K562 (cell line): ENCODE measurements around the gene SYT10. TPM values are rescaled to one million over a fixed set of nuclear protein-coding genes. Genes with fewer than 3 reads are reported as not detected.
A peak's percentile ranks its signal among the peaks of the same experiment; 100 is the strongest.

Source experiments
- ATAC-seq: fragments of 200-7000 bp; cut with Tn5 transposase; 3 replicates; pipeline ENCODE4 v1.9.1; 2020; ENCODE audit warnings: moderate library complexity
- BruUV-seq: library from RNA; stranded (reverse); fragments of 400-500 nt; replicated peaks from 2 replicates; lab custom pipeline; 2021; lab: Mats Ljungman, UMichigan
- CTCF ChIA-PET: fragments of 300-600 bp; formaldehyde crosslinking; extraction: SDS; loops from one replicate; lab custom pipeline; 2021; ENCODE audit warnings: low intra/inter-chr PET ratio; lab: Yijun Ruan, JAX
- POLR2A ChIA-PET: fragments of 300-600, 350-650 bp; sonication (Branson Sonifier 250); formaldehyde crosslinking; extraction: SDS; loops from one replicate; lab custom pipeline; 2021; ENCODE audit warnings: antibody characterized with exemption, inconsistent platforms; lab: Yijun Ruan, JAX
- DNase-seq, 4 experiments: peaks; one replicate each; pipeline versions ENCODE4 v3.0.0 to v3.0.0-alpha.2; 2011 to 2018; ENCODE audit warnings: low spot score in 3 of 4, mixed read lengths in 3 of 4; ENCODE audit errors: extremely low read depth in 1 of 4
- FAIRE-seq: peaks from 2 replicates; lab custom pipeline; 2011; peaks lifted over from hg19 to GRCh38; lab: Jason Lieb, UNC
- H2AFZ ChIP-seq: 2 replicates; pipeline ENCODE4 v1.6.0; 2011; ENCODE audit warnings: low read depth, low read length, control low read depth, inconsistent platforms
- H3K27ac ChIP-seq: fragments of 200-600 bp; 3 replicates; pipeline ENCODE4 v1.8.0; 2011; ENCODE audit warnings: low read depth, mild to moderate bottlenecking, control low read depth, inconsistent platforms, low read length, moderate library complexity, mixed read lengths; ENCODE audit errors: extremely low read depth
- H3K27me3 ChIP-seq, 2 experiments: fragments of 300-600 bp in 1 of 2; 2 replicates in 1 of 2; 3 replicates in 1 of 2; pipeline versions ENCODE4 v1.6.0 to v1.8.0; 2011; ENCODE audit warnings: inconsistent platforms in 2 of 2, low read length in 2 of 2, mild to moderate bottlenecking in 1 of 2, mixed read lengths in 1 of 2, moderate library complexity in 1 of 2; ENCODE audit not compliant: control insufficient read depth in 2 of 2, insufficient read depth in 2 of 2
- H3K36me3 ChIP-seq: fragments of 300-600 bp; 3 replicates; pipeline ENCODE4 v1.8.0; 2011; ENCODE audit warnings: mild to moderate bottlenecking, low read length, inconsistent platforms; ENCODE audit not compliant: control insufficient read depth, insufficient read depth
- H3K4me1 ChIP-seq, 2 experiments: fragments of 200-600 bp in 1 of 2; replicated peaks in 1 of 2; 2 replicates in 1 of 2; 3 replicates in 1 of 2; pipeline versions ENCODE4 v1.5.1 to v1.8.0; 2011; ENCODE audit warnings: inconsistent platforms in 2 of 2, low read length in 2 of 2, mild to moderate bottlenecking in 1 of 2, mixed read lengths in 1 of 2, moderate library complexity in 1 of 2; ENCODE audit not compliant: control insufficient read depth in 2 of 2, insufficient read depth in 2 of 2
- H3K4me2 ChIP-seq: 2 replicates; pipeline ENCODE4 v1.6.1; 2011; ENCODE audit warnings: low read length, control low read depth, inconsistent platforms, mixed read lengths; ENCODE audit not compliant: insufficient read depth
- H3K4me3 ChIP-seq: fragments of 200-600 bp; sonication (generic), shearing (Covaris generic); 2 replicates; pipeline ENCODE4 v1.5.1; 2016; ENCODE audit warnings: control low read depth, inconsistent platforms
- H3K79me2 ChIP-seq: fragments of 200-600 bp; 3 replicates; pipeline ENCODE4 v1.8.0; 2011; ENCODE audit warnings: low read length, inconsistent platforms; ENCODE audit not compliant: control insufficient read depth, insufficient read depth
- H3K9ac ChIP-seq, 2 experiments: 2 replicates each; pipeline versions ENCODE4 v1.6.0 to v1.6.1; 2011; ENCODE audit warnings: low read depth in 2 of 2, low read length in 2 of 2, control low read depth in 1 of 2, inconsistent platforms in 1 of 2, mild to moderate bottlenecking in 1 of 2, mixed read lengths in 1 of 2; ENCODE audit not compliant: insufficient read depth in 1 of 2
- H3K9me1 ChIP-seq: one replicate; pipeline ENCODE4 v1.6.0; 2011; ENCODE audit warnings: inconsistent platforms, mild to moderate bottlenecking, low read length, moderate library complexity; ENCODE audit not compliant: control insufficient read depth, insufficient read depth
- H3K9me3 ChIP-seq: replicated peaks from 2 replicates; pipeline ENCODE4 v1.5.1; 2011; ENCODE audit warnings: low read depth, low read length, inconsistent platforms; ENCODE audit not compliant: control insufficient read depth, insufficient read depth
- H4K20me1 ChIP-seq: replicated peaks from 2 replicates; pipeline ENCODE4 v1.6.1; 2011; ENCODE audit warnings: low read length, inconsistent platforms, mixed read lengths; ENCODE audit not compliant: control insufficient read depth, insufficient read depth
- ATF1 ChIP-seq, 2 experiments: fragments of 450-650 bp in 1 of 2; IDR thresholded peaks; 2 replicates each; pipeline ENCODE4 v1.6.1; 2016; ENCODE audit warnings: missing compliant biosample characterization in 1 of 2, missing genetic modification characterization in 1 of 2
- ATF7 ChIP-seq: fragments of 450-650 bp; IDR thresholded peaks from 2 replicates; pipeline ENCODE4 v1.7.1; 2014; ENCODE audit warnings: mild to moderate bottlenecking, moderate library complexity
- CREB1 ChIP-seq, 2 experiments: sonication (generic) in 1 of 2; formaldehyde crosslinking in 1 of 2; IDR thresholded peaks; 2 replicates each; pipeline versions ENCODE4 v1.6.1 to v1.8.0; 2012 to 2022; ENCODE audit warnings: inconsistent platforms in 1 of 2, mild to moderate bottlenecking in 1 of 2, missing genetic modification reagents in 1 of 2, moderate library complexity in 1 of 2
- CREM ChIP-seq: IDR thresholded peaks from 2 replicates; pipeline ENCODE4 v1.6.1; 2014; ENCODE audit warnings: antibody characterized with exemption, low read depth
- CTBP1 ChIP-seq: fragments of 450-650 bp; IDR thresholded peaks from 2 replicates; pipeline ENCODE4 v1.6.1; 2016; ENCODE audit warnings: borderline replicate concordance
- HIVEP1 ChIP-seq: fragments of 250-450 bp; sonication (Bioruptor Pico); IDR thresholded peaks from 2 replicates; pipeline ENCODE4 v1.4.0; 2020; ENCODE audit warnings: mild to moderate bottlenecking
- JUN ChIP-seq, 2 experiments: sonication (generic) in 1 of 2; formaldehyde crosslinking in 1 of 2; IDR thresholded peaks; 2 replicates each; pipeline versions ENCODE4 v1.6.1 to v1.8.0; 2012 to 2022; ENCODE audit warnings: borderline replicate concordance in 2 of 2, mild to moderate bottlenecking in 2 of 2, improper control_type of control experiment in 1 of 2, low read depth in 1 of 2, low read length in 1 of 2, missing genetic modification reagents in 1 of 2
- JUNB ChIP-seq: fragments of 450-650 bp; formaldehyde crosslinking; conservative IDR thresholded peaks from 2 replicates; pipeline ENCODE4 v1.4.0; 2020; ENCODE audit warnings: mild to moderate bottlenecking
- JUND ChIP-seq, 2 experiments: IDR thresholded peaks; 2 replicates in 1 of 2; 3 replicates in 1 of 2; pipeline ENCODE4 v1.6.1; 2011; ENCODE audit warnings: borderline replicate concordance in 2 of 2, low read depth in 2 of 2, low read length in 2 of 2, improper control_type of control experiment in 1 of 2, missing biosample characterization in 1 of 2, missing genetic modification characterization in 1 of 2, missing genetic modification reagents in 1 of 2
- WGBS: fragments of 100-300 bp; shearing (Covaris generic); methylation state at CpG from one replicate; pipeline ENCODE4 v1.1.6; 2016; ENCODE audit warnings: low coverage, mixed read lengths; ENCODE audit not compliant: insufficient coverage; ENCODE audit errors: missing lambda C conversion rate; 5-methylcytosine and 5-hydroxymethylcytosine counted together
- in situ Hi-C: fragments of 300-500 bp; cut with MboI; formaldehyde crosslinking; loops from 4 replicates; pipeline ENCODE4 v1.15.0; 2018; ENCODE audit warnings: inconsistent platforms, mixed read lengths
- intact Hi-C: fragments of 100-400 bp; cut with micrococcal nuclease; formaldehyde crosslinking; loops from 2 replicates; pipeline ENCODE4 v1.14.2; 2022
- polyA plus RNA-seq, 8 experiments: library from polyadenylated mRNA; depleted of rRNA in 4 of 8; stranded (reverse) in 5 of 8; unstranded in 3 of 8; fragments of >200 nt; fragmentation: Nextera tagmentation in 2 of 8; fragmentation: Illumina TruSeq in 1 of 8; extraction: Ambion mirVana in 2 of 8; extraction: Trizol in 1 of 8; gene quantifications; 2 replicates each; pipeline versions ENCODE4 v1.2.1 to v1.2.3, GENCODE V29; 2011 to 2014; ENCODE audit warnings: inconsistent platforms in 1 of 8, missing spikeins in 1 of 8
- total RNA-seq, 7 experiments: library from RNA; depleted of rRNA in 6 of 7; stranded (reverse); fragments of >200 nt in 6 of 7; fragmentation: Illumina TruSeq in 2 of 7; extraction: Trizol in 2 of 7; gene quantifications; 2 replicates each; pipeline versions ENCODE4 v1.2.1 to v1.2.3, GENCODE V29; 2011 to 2021; ENCODE audit warnings: low replicate concordance in 1 of 7
- TF ChIP-seq, protein P1 (sequence below), 2 experiments: fragments of 450-650 bp in 1 of 2; sonication (generic) in 1 of 2; formaldehyde crosslinking in 1 of 2; IDR thresholded peaks in 1 of 2; conservative IDR thresholded peaks in 1 of 2; 2 replicates each; pipeline versions ENCODE4 v1.6.1 to v1.8.1; 2016 to 2023; ENCODE audit warnings: mild to moderate bottlenecking in 2 of 2, moderate library complexity in 2 of 2, inconsistent platforms in 1 of 2, missing genetic modification reagents in 1 of 2

The SYT10 gene
- total and polyA plus RNA-seq, 9 of the 15 experiments (the other 6 are each of a cell fraction or from before 2014, with no cell fraction given) = 0.27 to 6.2 (median 2.5) TPM

DNA sequence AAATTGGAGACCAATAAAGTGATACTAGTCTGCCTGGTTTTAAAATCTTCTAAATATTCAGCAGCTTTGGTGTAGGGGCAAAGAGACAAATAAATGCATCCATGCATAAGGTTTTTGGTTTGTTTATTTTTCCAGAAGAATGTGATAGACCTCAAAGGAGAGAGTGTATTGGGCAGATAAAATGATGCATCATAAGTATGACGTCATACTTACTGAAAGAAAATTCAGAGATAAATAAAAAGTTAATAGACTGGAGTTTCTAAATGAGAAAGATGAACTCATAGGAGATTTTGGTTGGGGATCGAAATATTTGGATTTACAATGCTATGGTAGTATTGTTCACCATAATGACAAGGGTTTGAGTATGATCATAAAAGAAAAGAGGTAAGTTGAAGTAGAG lies 10.2 kb downstream of the SYT10 start:
- Histone ChIP-seq H3K4me2 (no peak overlapping the region), H3K9ac (no peak overlapping the region), H3K9me3 (no peaks in the 10 kb centered on the region), H3K9me1 (no peaks in the 10 kb centered on the region), H3K27ac (no peak overlapping the region), H3K79me2 (no peaks in the 10 kb centered on the region), H3K4me3 (no peak overlapping the region), H3K27me3 (no peaks in the 10 kb centered on the region), H2AFZ (no peak overlapping the region), H3K36me3 (no peaks in the 10 kb centered on the region; the same call in 2 of the 3 replicates), H4K20me1 (no peaks in the 10 kb centered on the region), H3K4me1 (no peaks in the 10 kb centered on the region)
- TF ChIP-seq ATF7 (peak; percentile 92), JUNB (CRISPR knock-in tag) (peak; percentile 81), HIVEP1 (no peak), CTBP1 (no peak), JUND (IDR thresholded peaks at IDR 0.05; ENCODE audit: borderline replicate concordance, low read depth, low read length) (peak; percentile 83), JUND (tag; IDR thresholded peaks at IDR 0.05; ENCODE audit: borderline replicate concordance, low read depth, low read length) (peak; percentile 80; the same call in 1 of the 3 replicates), JUN (IDR thresholded peaks at IDR 0.05; ENCODE audit: borderline replicate concordance, low read depth, low read length) (peak; percentile 55), JUN (CRISPR knock-in tag; IDR thresholded peaks at IDR 0.05; ENCODE audit: borderline replicate concordance) (no peak), ATF1 (CRISPR knock-in tag; IDR thresholded peaks at IDR 0.05) (no peak), ATF1 (tag; IDR thresholded peaks at IDR 0.05) (peak; percentile 70), CREM (0 out of 2 replicates have a peak, but pooled peaks have one; percentile 16), CREB1 (IDR thresholded peaks at IDR 0.05) (peak; percentile 17; the same call in 1 of the 2 replicates), CREB1 (CRISPR knock-in tag; IDR thresholded peaks at IDR 0.05) (no peak)
- TF ChIP-seq, protein P1, sequence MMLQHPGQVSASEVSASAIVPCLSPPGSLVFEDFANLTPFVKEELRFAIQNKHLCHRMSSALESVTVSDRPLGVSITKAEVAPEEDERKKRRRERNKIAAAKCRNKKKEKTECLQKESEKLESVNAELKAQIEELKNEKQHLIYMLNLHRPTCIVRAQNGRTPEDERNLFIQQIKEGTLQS (IDR thresholded peaks at IDR 0.05) = peak; percentile 94
- TF ChIP-seq, protein P1 (CRISPR knock-in tag; conservative IDR thresholded peaks at IDR 0.05) = no peak
- ATAC-seq (no peak), DNase-seq (no peak), FAIRE-seq (no peak)
- in situ Hi-C loops = no loop called here
- intact Hi-C loops = no loop called here
- POLR2A ChIA-PET = interaction anchor here (0.6 kb wide), 1 partner anchor 11 kb away, joined by 3 read pairs; no protein-coding TSS in a partner anchor
- CTCF ChIA-PET = no interaction called here
- WGBS = 52% methylated on average over 2 of the region's 2 CpGs
- BruUV-seq = no TSS peak
